PC-9 (cell line): Measurements from ENCODE around the gene LMCD1. TPM values are rescaled to one million over a fixed set of nuclear protein-coding genes. Genes with fewer than 3 reads are reported as not detected.

Experiments
- BruUV-seq: library from RNA; stranded (reverse); fragments of 400-500 nt; replicated peaks from 2 replicates; lab custom pipeline; 2021; lab: Mats Ljungman, UMichigan
- CTCF ChIA-PET: fragments of 300-600 bp; sonication (Branson Sonifier 250); formaldehyde crosslinking; loops from one replicate; lab custom pipeline; 2022; ENCODE audit warnings: antibody characterized with exemption; lab: Charles Lee
- POLR2A ChIA-PET: fragments of 300-600 bp; sonication (Branson Sonifier 250); formaldehyde crosslinking; loops from one replicate; lab custom pipeline; 2022; ENCODE audit warnings: antibody characterized with exemption; ENCODE audit not compliant: unreplicated experiment; lab: Charles Lee
- DNase-seq, 2 experiments: peaks; one replicate each; pipeline versions ENCODE4 v3.0.0 to v3.0.0-alpha.2; 2015 to 2022; ENCODE audit warnings: mixed read lengths in 1 of 2
- H2AFZ ChIP-seq: fragments of 200-600 bp; sonication (generic); 2 replicates; pipeline ENCODE4 v1.8.1; 2017; ENCODE audit warnings: antibody characterized with exemption
- H3F3A ChIP-seq: fragments of 200-600 bp; sonication (generic); 2 replicates; pipeline ENCODE4 v1.8.1; 2017; ENCODE audit warnings: antibody characterized with exemption, mild to moderate bottlenecking, low read depth; ENCODE audit not compliant: insufficient read depth
- H3K27ac ChIP-seq: fragments of 200-600 bp; sonication (generic); 2 replicates; pipeline ENCODE4 v1.6.1; 2016; ENCODE audit warnings: mixed run types
- H3K27me3 ChIP-seq: fragments of 200-600 bp; sonication (generic); 2 replicates; pipeline ENCODE4 v1.6.1; 2016; ENCODE audit warnings: low read depth, mixed run types; ENCODE audit not compliant: insufficient read depth
- H3K36me3 ChIP-seq: fragments of 200-600 bp; sonication (generic); 2 replicates; pipeline ENCODE4 v1.6.1; 2016; ENCODE audit warnings: low read depth, mixed run types
- H3K4me1 ChIP-seq: fragments of 200-600 bp; sonication (generic); replicated peaks from 2 replicates; pipeline ENCODE4 v1.6.1; 2016; ENCODE audit warnings: mixed run types; ENCODE audit not compliant: insufficient read depth
- H3K4me2 ChIP-seq: fragments of 200-600 bp; sonication (generic); 2 replicates; pipeline ENCODE4 v1.6.1; 2017; ENCODE audit warnings: mixed run types
- H3K4me3 ChIP-seq: fragments of 200-600 bp; sonication (generic); 2 replicates; pipeline ENCODE4 v1.6.1; 2016; ENCODE audit warnings: mixed run types
- H3K79me2 ChIP-seq: fragments of 200-600 bp; sonication (generic); 2 replicates; pipeline ENCODE4 v1.6.1; 2017; ENCODE audit warnings: low read depth, mixed run types
- H3K9me2 ChIP-seq: fragments of 200-600 bp; sonication (generic); 2 replicates; pipeline ENCODE4 v1.8.1; 2017; ENCODE audit warnings: mild to moderate bottlenecking; ENCODE audit not compliant: insufficient read depth
- H3K9me3 ChIP-seq: fragments of 200-600 bp; sonication (generic); 2 replicates; pipeline ENCODE4 v1.8.1; 2016; ENCODE audit warnings: low read depth; ENCODE audit not compliant: insufficient read depth
- H4K20me1 ChIP-seq: fragments of 200-600 bp; sonication (generic); 2 replicates; pipeline ENCODE4 v1.8.1; 2017; ENCODE audit not compliant: insufficient read depth
- EZH2 ChIP-seq: fragments of 200-600 bp; sonication (generic); IDR thresholded peaks from 2 replicates; pipeline ENCODE4 v1.8.0; 2017; ENCODE audit warnings: antibody characterized with exemption, low read depth
- intact Hi-C: fragments of 100-400 bp; cut with micrococcal nuclease; formaldehyde crosslinking; loops from one replicate; pipeline ENCODE4 v1.10.0; 2022; ENCODE audit not compliant: unreplicated experiment
- total RNA-seq: library from RNA; stranded (reverse); gene quantifications from 2 replicates; pipeline ENCODE4 v1.2.3, GENCODE V29; 2021
- TF ChIP-seq, protein P1 (sequence below): fragments of 200-600 bp; sonication (generic); conservative IDR thresholded peaks from 2 replicates; pipeline ENCODE4 v1.6.1; 2017; ENCODE audit warnings: mixed run types, antibody characterized with exemption, mild to moderate bottlenecking, moderate library complexity

LMCD1 gene
- total RNA-seq, 1 experiment from 2014 or later: 10.3 TPM

DNA sequence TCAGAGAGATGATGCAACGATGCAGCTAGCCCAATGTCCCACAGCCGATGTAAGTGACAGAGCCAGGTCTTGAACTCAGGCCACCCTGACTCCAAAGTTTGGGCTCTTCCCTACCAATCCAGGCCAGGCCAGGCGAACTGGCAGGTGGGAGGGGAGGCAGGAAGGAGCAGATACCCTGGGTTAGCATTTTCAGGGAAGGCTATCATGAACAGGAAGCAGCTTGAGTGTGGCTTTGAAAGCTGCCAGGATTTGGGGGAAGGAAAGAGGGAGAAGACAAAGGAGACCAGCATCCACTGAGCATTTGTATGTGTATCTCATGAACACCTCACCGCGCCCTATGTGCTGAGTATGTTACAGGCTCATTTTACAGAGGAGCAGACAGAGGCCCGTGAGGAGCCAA, 38.8 kb downstream of the LMCD1 start:
- intact Hi-C loops: no loop called here
- ChIA-PET CTCF (no interaction called here), POLR2A (no interaction called here)
- Histone ChIP-seq H3K36me3 (no peaks in the 10 kb centered on the region), H3K4me3 (no peak overlapping the region), H3K27ac (no peak overlapping the region), H2AFZ (no peak overlapping the region), H3K4me1 (no peaks in the 10 kb centered on the region), H3K4me2 (no peak overlapping the region), H3K79me2 (no peaks in the 10 kb centered on the region), H3K9me2 (no peaks in the 10 kb centered on the region), H4K20me1 (no peaks in the 10 kb centered on the region), H3F3A (no peaks in the 10 kb centered on the region), H3K9me3 (no peaks in the 10 kb centered on the region), H3K27me3 (no peaks in the 10 kb centered on the region)
- no peak for DNase-seq
- no TSS peak for BruUV-seq
- TF ChIP-seq, protein P1, sequence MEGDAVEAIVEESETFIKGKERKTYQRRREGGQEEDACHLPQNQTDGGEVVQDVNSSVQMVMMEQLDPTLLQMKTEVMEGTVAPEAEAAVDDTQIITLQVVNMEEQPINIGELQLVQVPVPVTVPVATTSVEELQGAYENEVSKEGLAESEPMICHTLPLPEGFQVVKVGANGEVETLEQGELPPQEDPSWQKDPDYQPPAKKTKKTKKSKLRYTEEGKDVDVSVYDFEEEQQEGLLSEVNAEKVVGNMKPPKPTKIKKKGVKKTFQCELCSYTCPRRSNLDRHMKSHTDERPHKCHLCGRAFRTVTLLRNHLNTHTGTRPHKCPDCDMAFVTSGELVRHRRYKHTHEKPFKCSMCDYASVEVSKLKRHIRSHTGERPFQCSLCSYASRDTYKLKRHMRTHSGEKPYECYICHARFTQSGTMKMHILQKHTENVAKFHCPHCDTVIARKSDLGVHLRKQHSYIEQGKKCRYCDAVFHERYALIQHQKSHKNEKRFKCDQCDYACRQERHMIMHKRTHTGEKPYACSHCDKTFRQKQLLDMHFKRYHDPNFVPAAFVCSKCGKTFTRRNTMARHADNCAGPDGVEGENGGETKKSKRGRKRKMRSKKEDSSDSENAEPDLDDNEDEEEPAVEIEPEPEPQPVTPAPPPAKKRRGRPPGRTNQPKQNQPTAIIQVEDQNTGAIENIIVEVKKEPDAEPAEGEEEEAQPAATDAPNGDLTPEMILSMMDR: no peak
- TF ChIP-seq EZH2: no peak

DNA sequence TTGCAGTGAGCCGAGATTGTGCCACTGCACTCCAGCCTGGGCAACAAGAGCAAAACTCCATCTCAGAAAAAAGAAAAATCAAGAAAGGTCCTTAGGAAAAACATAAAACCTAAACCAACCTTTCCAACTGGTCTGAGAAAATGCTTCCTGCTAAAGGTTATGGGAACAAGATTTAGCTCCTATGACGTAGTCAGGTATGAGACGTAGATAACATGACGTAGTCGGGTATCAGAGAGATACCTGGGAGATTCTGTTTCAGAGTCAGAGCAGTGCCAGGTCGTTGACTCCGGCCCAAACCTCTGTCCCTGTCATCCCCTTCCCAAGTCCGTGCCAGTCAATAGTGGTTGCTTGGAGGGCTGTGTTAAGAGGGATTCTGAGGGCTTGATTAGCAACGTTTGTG, 39.9 kb downstream of the LMCD1 start:
- DNase-seq: no peak
- no peak for TF ChIP-seq EZH2
- TF ChIP-seq, protein P1: no peak
- no TSS peak for BruUV-seq
- Histone ChIP-seq H2AFZ (no peak overlapping the region), H3F3A (no peaks in the 10 kb centered on the region), H3K4me1 (no peaks in the 10 kb centered on the region), H3K27ac (no peak overlapping the region), H3K4me2 (no peak overlapping the region), H3K36me3 (no peaks in the 10 kb centered on the region), H3K27me3 (no peaks in the 10 kb centered on the region), H3K4me3 (no peak overlapping the region), H3K79me2 (no peaks in the 10 kb centered on the region), H4K20me1 (no peaks in the 10 kb centered on the region), H3K9me2 (no peaks in the 10 kb centered on the region), H3K9me3 (no peaks in the 10 kb centered on the region)
- CTCF ChIA-PET: interaction anchor here (0.6 kb wide), 1 partner anchor 13 kb away, joined by 8 read pairs; no protein-coding TSS in a partner anchor
- POLR2A ChIA-PET: no interaction called here
- intact Hi-C loops: no loop called here

DNA sequence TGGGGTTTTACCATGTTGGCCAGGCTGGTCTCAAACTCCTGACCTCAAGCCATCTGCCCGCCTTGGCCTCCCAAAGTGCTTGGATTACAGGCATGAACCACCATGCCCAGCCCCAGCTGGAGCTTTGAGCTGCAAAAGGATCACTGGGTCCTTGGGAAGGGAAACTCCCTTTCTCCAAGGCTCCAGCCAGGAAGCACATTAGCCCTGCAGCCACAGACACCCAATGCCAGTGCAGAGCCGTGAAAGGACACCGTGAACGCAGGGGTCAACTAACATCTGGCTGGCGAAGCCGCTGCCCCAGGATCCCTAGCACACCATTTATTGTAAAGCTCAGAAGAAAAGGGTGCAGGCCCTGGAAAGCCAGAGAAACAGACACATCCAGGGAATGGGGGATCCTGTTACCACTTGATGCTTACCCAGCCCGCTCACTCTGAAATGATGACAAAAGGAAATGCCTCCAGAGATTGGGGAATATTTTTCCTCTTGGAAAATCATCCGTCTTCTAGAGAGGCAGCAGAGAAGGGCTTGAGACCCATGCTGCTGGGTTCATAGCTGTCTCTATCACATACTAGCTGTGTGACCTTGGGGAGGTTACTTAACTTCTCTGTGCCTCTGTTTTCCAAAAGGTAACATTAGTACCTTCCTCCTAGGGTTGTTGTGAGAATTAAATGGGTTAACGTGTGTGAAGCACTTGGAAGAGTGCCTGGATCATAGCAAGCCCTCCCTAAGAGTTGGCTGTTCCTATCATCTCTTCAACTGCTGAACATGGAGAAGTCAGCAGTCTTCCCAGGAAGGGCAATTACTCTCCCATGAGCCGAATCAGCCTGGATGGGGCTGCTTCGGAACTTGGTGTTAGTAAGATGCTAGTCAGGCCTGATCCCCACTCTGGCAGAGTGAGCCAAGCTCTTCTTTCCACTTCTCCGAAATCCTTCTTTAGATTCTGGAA, 40.8 kb downstream of the LMCD1 start:
- ChIA-PET POLR2A (no interaction called here), CTCF (no interaction called here)
- intact Hi-C loops: no loop called here
- Histone ChIP-seq H3K27ac (no peak overlapping the region), H4K20me1 (no peaks in the 10 kb centered on the region), H3K4me3 (no peak overlapping the region), H3K27me3 (no peaks in the 10 kb centered on the region), H3K4me1 (no peaks in the 10 kb centered on the region), H3K36me3 (no peaks in the 10 kb centered on the region), H3K79me2 (no peaks in the 10 kb centered on the region), H3K4me2 (no peak overlapping the region), H3F3A (no peaks in the 10 kb centered on the region), H3K9me3 (no peaks in the 10 kb centered on the region), H3K9me2 (no peaks in the 10 kb centered on the region), H2AFZ (no peak overlapping the region)
- no TSS peak for BruUV-seq
- TF ChIP-seq EZH2: no peak
- TF ChIP-seq, protein P1: no peak
- no peak for DNase-seq
